UCSD-AML1 (cell line): ENCODE measurements around the gene GPR156.
"Not testable (repeated sequence)": the region's sequence is repeated elsewhere in the genome, so short reads cannot be mapped to it uniquely, and the experiment has no call there.

Experiments
- DNase-seq: peaks from one replicate; lab custom pipeline; 2025; ENCODE audit not compliant: unreplicated experiment; lab: John Stamatoyannopoulos, UW

The GPR156 gene

DNA sequence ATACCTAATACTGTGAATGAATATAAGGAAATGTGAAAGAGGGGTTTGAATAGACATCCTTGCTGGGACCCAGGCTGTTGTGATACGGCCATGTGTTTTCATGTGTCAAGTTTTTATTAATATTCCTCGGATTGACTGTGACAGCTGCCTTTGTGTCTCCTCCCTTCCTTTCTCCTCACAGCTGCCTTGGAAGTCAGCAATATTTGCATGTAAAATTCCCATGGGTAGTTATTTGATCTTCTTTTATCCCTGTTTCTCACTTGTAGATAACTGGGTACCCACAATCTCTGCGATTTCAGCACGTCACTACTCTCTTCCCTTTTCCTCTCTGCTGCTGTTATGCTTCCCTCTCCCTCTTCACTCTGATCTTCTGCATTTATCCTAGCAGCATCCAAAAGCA, 9.4 kb downstream of the GPR156 start:
- DNase-seq, result no peak

DNA sequence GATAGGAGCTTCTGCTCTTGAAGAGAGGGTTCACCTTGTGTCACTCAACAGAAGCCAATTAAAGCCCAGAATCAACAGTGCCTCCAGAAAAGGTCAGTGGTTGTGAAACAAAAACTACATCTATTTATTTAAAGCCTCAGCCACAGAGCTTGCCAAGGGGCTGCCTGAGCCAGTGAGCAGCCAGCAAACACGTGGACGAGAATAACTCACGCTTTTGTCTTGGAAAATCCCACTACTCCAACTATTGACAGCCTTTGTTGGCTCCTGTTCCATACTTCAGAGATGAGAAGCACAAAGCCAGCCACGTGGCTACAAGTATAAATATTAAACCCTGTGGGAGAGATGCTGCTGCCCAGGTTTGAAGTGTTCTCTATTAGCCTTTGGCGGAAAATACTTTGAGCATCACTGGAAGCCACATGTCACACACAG, 10.3 kb downstream of the GPR156 start:
- no peak for DNase-seq

DNA sequence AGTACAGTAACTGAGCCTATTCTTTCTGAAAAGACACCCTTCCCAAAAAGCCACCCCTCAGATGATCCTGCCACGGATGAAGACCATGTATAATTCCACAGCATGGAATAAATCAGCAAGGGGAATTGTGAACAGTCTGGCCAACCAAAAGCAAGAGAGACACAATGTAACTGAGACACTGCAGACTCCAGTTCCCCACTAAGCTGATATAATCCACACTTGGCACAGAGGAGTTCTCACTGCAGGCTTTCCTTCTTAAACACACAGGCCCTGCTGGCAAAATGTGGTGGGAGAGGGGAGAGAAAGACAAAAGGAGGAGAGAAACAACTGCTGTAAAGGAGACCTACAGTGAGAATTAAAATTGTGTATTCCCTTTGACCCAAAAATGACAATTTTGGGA, 12.7 kb downstream of the GPR156 start:
- DNase-seq, result no peak

DNA sequence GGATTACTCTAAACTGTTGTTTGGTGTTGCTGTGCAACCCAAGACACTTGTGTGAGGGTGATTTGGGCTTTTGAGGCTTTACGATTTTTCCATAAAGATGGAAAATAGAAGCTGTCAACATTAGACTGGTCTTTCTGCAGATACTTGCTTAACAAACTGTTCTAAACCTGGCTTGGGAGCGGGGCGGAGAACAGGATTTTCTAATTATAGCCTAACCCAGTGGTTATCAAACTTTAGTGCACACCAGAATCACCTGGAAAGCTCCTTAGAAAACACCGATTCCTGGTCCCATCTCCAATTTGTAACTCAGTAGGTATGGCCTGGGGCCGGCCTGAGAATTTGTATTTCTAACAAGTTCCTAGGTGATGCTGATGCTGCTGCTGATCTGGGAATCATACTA, 19.0 kb downstream of the GPR156 start:
- no peak for DNase-seq

DNA sequence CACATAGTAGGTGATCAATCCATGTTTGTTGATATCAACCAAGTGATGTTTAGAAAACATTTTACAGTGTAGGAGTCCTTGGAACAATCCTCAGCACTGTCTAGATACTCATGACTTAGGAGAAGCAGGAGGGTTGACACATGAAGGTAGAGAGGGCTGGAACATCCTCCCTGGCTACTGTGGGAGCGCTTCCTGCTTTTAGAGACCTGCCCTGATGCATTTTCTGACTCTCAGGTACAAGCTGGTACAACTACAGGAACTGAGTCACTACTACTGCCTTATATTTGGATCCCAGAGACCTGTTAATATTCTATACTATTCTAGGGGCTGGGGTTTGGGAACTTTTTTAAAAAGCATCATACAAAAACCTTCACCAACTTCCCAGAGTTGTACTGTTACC, 20.1 kb downstream of the GPR156 start:
- no peak for DNase-seq

DNA sequence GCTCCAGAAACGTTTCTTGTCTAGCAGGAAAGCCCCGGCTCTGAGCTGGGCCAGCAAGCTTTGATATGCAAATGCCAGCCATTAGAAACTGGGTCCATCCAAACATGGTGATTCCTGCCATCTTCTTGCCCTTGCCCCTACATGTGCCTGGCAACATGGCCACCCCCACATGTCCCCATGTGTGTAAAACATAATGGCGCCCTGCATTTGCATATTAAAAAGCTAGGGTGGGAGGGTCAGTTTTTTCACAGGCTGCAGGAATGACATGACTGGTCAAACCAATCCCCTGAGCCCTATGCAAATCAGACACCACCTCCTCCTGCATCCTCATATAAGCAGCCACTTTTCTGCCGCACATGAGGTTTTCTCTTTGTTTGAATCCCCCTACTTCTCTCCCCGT, 21.2 kb downstream of the GPR156 start:
- DNase-seq, result no peak

DNA sequence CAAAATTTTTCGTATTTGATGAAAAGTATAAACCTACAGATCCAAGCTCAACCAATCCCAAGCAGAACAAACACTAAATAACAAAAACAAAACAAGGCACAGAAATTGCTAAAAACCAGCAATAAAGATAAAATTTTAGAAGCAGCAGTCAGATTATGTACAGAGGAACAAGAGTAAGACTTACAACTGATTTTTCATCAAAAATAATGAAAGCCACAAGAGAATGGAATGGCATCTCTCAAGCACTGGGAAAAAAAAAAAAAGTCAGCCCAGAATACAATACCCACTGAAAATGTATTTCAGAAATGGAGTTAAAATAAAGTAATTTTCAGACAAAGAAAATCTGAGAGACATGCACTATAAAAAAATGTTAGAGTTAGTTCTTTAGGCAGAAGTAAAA, 27.0 kb downstream of the GPR156 start:
- no peak for DNase-seq

DNA sequence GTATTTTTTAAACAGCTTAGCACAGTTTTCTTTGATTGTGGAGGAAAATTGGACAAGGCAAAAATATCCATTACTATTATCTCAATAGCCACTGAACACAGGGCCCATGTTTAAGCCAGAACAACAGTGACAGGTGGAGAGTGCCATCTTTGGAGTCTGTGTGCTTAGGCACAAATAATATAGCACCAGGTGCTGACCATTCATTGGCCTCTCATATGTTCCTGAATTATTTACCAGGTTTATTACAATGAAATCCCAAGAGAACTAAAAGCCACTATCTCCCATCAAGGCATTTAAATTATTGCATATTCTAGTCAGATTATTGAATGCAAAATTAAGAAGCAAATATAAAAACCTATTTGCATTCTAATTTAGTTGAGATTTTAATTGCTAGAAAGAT, 39.6 kb downstream of the GPR156 start:
- DNase-seq, result no peak

DNA sequence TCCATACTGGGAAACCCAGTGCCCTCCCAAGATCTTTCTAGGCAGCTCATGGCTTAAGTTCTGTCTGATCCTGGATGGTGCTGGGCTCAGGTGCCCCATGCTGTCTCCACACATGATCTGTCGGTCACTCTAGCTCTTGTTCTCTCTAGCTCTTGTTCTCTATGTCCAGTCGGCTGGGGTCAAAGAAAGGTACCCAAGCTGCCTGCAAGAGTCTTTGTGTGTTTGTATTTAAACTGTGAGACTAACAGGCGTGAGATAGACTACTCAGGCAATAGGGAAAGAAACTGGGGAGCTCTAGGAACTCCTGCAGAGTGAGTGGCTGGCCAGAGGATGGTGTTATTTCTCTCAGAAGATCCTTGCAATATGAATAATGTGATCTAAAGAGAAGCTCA, 40.2 kb downstream of the GPR156 start:
- DNase-seq, result no peak

DNA sequence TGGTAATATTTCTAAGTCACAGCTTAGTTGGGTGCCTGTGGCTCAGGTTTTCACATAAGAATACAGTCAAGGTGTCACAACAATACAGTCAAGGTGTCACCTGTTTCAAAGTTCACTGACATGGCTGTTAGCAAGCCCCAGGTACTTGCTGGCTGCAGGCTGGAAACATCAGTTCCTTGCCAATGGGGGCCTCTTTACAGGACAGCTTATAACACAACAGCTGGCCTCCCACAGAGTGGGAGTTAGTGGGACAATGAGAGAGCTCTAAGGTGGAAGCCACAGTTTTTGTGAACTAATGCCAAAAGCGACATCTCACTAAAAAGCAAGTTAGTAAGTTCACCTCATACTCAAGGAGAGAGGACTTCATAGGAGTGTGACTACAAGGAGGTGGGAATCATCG, 45.4 kb downstream of the GPR156 start:
- no peak for DNase-seq

DNA sequence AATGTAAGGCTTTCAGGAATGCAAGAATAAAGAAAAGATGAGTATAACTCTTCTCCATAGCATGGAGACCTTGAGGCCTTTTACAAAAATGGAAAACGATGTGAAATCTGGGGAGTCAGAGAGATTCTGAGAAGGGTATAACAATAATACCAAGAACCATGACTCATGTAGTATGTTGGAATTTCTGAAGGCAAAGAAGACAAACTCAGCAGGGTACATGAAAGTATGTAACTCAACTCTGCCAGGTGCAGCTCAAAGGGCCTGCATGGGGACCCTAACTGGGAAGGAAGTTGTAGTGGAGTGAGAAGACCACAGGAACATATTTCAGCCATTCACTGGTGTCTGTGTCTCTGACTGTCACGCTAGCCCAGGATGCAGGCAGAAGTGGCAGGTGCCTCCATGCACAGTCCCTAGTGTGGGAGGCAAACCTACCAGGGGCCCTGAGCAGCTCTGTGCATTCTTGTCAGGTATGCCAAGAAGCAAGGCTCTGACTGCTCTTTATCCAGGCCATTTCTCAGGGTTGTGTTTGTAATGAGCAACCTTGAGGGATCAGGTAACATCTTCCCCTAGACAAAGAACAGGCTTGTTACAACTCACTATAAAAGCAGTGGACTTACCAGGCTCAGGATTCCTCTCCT, 57.2 kb downstream of the GPR156 start:
- no peak for DNase-seq

DNA sequence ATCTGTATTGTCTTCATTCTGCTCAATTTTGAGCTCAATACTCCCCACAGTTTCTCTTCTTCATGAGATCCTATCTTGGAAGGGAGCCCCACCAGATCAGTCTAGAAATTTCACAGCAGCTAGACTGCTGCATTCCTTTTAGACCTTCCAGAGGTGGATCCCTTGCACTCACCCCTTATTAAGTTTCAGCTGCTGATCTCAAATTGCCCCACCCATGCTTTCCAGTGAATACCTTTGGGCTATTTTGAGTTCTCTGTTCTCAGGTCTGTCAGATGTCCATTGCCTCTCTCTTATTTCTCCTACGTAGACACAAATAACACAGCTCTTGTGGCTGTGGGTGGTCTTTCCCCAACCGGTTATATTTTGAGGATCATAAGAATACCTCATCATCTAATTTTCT, 60.8 kb downstream of the GPR156 start:
- no peak for DNase-seq

DNA sequence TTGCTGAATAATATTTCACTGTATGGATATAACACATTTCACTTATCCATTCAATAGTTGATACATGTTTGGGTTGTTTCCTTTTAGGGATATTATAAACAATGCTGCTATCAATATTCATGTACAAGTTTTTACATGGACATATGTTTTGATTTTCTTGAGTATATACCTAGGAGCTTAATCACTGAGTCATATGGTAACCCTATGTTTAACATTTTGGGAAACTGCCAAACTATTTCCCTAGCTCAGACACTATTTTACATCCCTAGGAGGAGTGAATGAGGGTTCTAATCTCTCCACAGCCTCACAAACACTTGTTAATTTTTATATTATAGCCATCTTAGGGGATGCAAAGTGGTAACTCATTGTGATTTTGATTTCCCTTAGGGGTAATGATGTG, 66.0 kb downstream of the GPR156 start:
- no peak for DNase-seq

DNA sequence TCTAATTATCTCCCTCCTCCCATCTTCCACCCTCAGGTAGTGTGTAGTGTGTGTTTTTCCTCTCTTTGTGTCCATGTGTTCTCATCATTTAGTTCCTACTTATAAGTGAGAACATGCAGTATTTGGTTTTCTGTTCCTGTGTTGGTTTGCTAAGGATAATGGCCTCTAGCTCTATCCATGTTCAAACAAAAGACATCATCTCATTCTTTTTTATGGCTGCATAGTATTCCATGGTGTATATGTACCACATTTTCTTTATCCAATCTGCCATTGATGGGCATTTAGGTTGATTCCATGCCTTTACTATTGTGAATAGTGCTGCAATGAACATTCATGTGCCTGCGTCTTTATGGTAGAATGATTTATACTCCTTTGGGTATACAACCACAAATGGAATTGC, 68.4 kb downstream of the GPR156 start:
- DNase-seq, result not testable (repeated sequence)

DNA sequence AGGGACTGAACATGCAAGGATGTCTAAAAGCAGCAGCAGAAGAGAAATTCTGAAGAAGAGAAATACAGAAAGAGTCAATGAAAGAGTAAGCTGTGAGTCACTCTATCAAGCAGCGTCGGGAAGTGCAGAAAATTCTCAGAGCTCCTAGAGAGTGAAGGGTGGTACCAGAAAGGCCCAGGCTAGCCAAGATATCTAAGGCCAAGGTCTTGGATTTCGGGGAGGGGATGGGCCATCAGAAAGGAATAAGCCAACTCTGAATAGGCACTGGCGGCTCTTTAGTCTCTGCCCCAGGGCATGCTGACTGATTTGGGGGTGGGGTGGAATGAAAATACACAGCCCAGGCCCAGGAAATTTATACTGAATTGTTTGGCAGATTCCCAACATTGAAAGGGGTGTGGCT, 70.8 kb downstream of the GPR156 start:
- DNase-seq, result no peak

DNA sequence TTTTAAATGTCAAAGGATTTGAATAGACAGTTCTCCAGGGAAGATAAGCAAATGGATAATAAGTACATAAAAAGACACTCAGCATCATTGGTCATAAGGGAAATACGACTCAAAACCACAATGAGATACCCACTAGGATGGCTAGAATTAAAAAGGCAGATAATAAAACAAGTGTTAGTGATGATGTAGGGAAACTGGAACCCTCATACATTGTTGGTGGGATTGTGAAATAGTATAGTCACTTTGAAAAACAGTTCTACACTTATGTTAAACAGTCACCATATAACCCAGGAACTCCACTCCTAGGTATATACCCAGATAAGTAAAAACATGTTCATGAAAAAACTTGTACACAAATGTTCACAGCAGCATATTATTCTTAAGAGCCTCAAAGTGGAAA, 72.5 kb downstream of the GPR156 start:
- no peak for DNase-seq

DNA sequence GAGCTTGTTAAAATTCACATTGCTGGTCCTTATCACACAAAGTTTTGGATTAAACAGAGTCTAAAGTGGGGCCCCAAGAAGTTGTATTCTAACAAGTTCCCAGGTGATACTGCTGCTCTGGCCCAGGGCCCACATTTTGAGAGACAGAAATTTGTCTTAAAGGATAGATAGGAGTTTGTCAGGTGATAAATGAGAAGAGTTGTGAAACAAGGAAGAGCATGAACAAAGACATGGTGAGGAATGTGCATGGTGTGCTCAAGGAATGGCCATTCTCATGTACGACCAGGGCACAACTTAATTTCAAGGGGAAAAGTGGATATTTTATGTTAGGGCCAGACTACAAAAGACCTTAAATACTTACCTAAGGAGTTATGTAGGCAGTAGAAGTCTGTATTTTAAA, 75.6 kb downstream of the GPR156 start:
- DNase-seq, result no peak

DNA sequence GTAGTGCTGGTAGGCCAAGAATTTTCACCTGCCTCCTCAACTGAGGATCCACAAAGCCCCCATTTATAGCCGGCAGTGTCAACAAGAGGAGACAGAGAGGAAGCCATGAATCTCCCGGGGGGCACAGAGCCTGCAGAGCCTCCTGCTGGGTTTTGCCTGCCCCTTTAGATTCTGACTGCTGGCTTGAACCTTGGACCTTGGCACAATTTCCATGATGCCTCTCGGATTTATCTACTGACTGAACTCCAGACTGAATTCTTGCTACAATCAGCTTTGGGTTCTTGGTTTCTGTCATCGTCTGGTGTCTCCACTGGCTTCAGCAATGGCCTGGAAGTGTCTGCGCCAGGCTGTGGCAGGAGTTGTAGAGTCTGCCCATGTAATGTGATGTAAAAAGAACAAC, 80.7 kb downstream of the GPR156 start:
- DNase-seq, result no peak

DNA sequence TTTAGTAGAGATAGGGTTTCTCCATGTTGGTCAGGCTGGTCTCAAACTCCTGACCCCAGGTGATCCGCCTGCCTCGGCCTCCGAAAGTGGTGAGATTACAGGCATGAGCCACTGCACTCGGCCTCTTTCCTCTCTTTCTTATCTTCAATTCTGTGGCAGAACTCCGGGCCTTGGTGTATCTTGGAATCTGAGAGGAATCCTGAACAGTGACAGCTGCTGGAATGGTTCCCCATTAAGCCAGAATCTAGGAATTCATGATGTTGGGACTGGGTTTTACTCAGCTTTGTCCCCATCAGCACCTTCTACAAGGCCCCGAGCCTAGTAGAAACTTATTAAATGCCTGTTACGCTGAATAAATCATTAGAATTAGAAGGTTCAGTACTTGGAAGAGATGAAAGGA, 81.4 kb downstream of the GPR156 start:
- no peak for DNase-seq

DNA sequence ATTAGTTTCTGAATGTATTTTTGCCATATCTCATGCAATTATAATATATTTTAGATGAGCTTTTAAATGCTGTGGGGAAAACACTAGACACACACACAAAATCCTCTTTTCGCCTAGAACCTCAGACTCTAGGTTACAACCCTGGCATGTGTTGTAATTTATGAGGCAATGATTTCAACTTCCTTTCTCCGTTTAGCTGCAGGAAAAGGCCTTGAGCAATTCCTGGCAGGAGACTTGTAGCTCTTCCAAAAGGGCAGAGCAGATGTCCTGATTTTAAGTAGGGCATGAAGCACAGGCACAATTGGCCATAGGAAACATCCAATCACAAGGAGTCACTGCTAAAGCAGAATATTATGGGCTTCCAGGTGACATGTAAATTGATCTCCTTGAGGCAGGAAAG, 82.0 kb downstream of the GPR156 start:
- no peak for DNase-seq

DNA sequence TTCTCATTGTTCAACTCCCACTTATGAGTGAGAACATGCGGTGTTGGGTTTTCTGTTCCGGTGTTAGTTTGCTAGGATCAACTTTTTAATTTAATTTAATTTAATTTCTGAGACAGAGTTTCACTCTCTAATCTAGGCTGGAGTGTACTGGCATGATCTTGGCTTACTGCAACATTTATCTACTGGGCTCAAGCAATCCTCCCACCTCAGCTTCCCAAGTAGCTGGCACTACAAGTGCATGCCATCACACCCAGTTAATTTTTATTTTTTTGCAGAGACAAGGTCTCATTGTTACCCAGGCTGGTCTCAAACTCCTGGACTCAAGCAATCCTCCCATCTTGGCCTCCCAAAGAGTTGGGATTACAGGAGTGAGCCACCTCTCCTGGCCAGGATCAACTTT, 82.7 kb downstream of the GPR156 start:
- no peak for DNase-seq

DNA sequence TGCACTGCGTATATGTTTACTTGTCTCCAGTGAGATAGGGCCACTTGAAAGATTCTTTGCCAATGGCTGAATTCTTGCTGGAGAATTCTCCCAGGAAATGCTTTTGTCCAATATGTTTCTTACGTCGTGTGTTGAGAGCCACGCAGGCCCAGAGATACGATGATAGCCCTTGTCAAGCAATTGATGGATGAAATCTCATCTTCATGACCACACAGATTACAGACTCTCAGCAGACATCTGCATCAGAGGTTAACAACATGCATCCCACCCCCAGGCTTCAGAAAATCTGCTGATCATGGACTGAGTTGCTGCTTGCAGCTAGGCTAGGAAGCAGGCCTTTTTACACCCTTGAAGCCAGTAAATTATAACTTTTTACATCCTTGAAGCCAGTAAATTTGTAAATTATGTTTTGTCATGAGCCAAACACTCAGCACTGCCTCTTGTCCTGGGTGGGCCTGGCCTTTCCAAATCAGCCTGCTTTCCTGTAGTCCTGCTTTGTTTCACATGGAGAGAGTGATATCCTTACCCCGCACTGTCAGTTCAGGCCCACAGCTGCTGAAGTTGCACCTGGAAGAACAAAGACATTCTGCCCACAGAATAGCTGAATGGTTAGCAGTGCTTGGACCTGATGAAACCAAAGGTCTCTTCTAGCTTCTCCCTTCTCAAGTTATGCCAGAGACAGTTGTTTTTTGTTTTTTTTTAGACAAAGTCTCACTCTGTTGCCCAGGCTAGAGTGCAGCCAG, 84.4 kb downstream of the GPR156 start:
- DNase-seq, result no peak

DNA sequence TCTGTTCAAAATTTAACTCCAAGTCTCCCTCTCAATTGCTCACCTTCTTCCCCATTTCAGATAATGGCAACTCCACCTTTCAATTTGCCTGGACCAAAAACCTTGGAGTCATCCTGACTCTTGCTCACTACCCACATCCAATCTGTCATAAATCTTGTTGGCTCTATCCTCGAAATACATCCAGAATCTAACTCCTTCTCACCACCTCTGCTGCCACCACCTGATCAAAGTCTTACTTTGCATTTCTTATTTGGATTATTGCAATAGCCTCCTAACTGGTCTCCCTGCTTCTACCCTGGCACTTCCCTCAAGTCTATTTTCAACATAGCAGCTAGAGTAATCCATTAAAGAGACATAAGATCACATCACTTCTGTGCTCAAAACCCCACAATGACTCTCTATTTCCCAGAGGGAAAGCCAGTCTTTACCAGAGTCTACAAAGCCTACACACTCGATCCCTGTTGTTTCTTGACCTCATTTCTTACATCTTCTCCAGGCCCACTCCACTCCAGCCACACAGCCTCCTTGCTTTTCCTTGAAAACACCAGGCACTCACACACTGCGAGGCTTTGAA, 86.6 kb downstream of the GPR156 start:
- DNase-seq, result no peak
